SK-N-SH treated with all-trans-retinoic acid at 6 μM for 48 hours (cell line): ENCODE measurements around the gene RASAL2.

Source experiments
- ATAC-seq: fragments of 200-7000 bp; cut with Tn5 transposase; 3 replicates; pipeline ENCODE4 v1.9.1; 2020; ENCODE audit warnings: mild to moderate bottlenecking, moderate library complexity
- ARNTL ChIP-seq: fragments of 450-650 bp; formaldehyde crosslinking; IDR thresholded peaks from 2 replicates; pipeline ENCODE4 v1.5.0; 2020; ENCODE audit warnings: low read depth, mild to moderate bottlenecking, moderate library complexity, borderline replicate concordance
- BACH2 ChIP-seq: fragments of 250-450 bp; sonication (Bioruptor Pico); IDR thresholded peaks from 2 replicates; pipeline ENCODE4 v1.9.0; 2021; ENCODE audit warnings: mild to moderate bottlenecking, borderline replicate concordance
- CREB5 ChIP-seq: fragments of 250-450 bp; sonication (Bioruptor Pico); IDR thresholded peaks from 2 replicates; pipeline ENCODE4 v1.5.1; 2020; ENCODE audit warnings: low read depth, mild to moderate bottlenecking, moderate library complexity
- CSDC2 ChIP-seq: fragments of 250-450 bp; sonication (Bioruptor Pico); IDR thresholded peaks from 2 replicates; pipeline ENCODE4 v1.5.0; 2020; ENCODE audit warnings: mild to moderate bottlenecking, moderate library complexity
- CSRNP3 ChIP-seq: fragments of 250-450 bp; sonication (Bioruptor Pico); IDR thresholded peaks from 2 replicates; pipeline ENCODE4 v1.5.1; 2021; ENCODE audit warnings: mild to moderate bottlenecking, moderate library complexity
- ESRRG ChIP-seq: fragments of 250-450 bp; sonication (Bioruptor Pico); IDR thresholded peaks from 2 replicates; pipeline ENCODE4 v1.6.1; 2021; ENCODE audit warnings: mild to moderate bottlenecking
- OSR1 ChIP-seq: fragments of 250-450 bp; sonication (Bioruptor Pico); IDR thresholded peaks from 2 replicates; pipeline ENCODE4 v1.8.0; 2022; ENCODE audit warnings: moderate library complexity, mild to moderate bottlenecking, inconsistent platforms
- POU6F1 ChIP-seq: fragments of 250-450 bp; sonication (Bioruptor Pico); IDR thresholded peaks from 2 replicates; pipeline ENCODE4 v1.8.0; 2021; ENCODE audit warnings: low read depth, mild to moderate bottlenecking, moderate library complexity, borderline replicate concordance
- PPARA ChIP-seq: fragments of 250-450 bp; sonication (Bioruptor Pico); IDR thresholded peaks from 2 replicates; pipeline ENCODE4 v1.5.0; 2020; ENCODE audit warnings: mild to moderate bottlenecking, borderline replicate concordance
- SNAI2 ChIP-seq: fragments of 250-450 bp; sonication (Bioruptor Pico); IDR thresholded peaks from 2 replicates; pipeline ENCODE4 v1.5.0; 2020; ENCODE audit warnings: mild to moderate bottlenecking, moderate library complexity
- TOX ChIP-seq: fragments of 250-450 bp; sonication (Bioruptor Pico); IDR thresholded peaks from 2 replicates; pipeline ENCODE4 v1.8.0; 2021; ENCODE audit warnings: mild to moderate bottlenecking, moderate library complexity, borderline replicate concordance
- TSHZ2 ChIP-seq: fragments of 250-450 bp; sonication (Bioruptor Pico); IDR thresholded peaks from 2 replicates; pipeline ENCODE4 v1.5.0; 2020; ENCODE audit warnings: mild to moderate bottlenecking, moderate library complexity
- ZC3H10 ChIP-seq: fragments of 250-450 bp; sonication (Bioruptor Pico); IDR thresholded peaks from 2 replicates; pipeline ENCODE4 v1.5.1; 2021; ENCODE audit warnings: mild to moderate bottlenecking, moderate library complexity
- ZFP3 ChIP-seq: fragments of 250-450 bp; sonication (Bioruptor Pico); IDR thresholded peaks from 2 replicates; pipeline ENCODE4 v1.5.0; 2020; ENCODE audit warnings: mild to moderate bottlenecking, moderate library complexity
- ZNF565 ChIP-seq: fragments of 450-650 bp; formaldehyde crosslinking; conservative IDR thresholded peaks from 2 replicates; pipeline ENCODE4 v1.5.0; 2020; ENCODE audit warnings: low read depth, mild to moderate bottlenecking, moderate library complexity
- ZNF8 ChIP-seq: fragments of 450-650 bp; formaldehyde crosslinking; IDR thresholded peaks from 2 replicates; pipeline ENCODE4 v1.5.0; 2020; ENCODE audit warnings: mild to moderate bottlenecking, moderate library complexity

RASAL2 gene

GRCh38 chr1:178472531-178472930 is 378.6 kb downstream of the RASAL2 start:
- no peak for ATAC-seq
- TF ChIP-seq BACH2 (CRISPR knock-in tag) = no peak

GRCh38 chr1:178477373-178477772 is 383.5 kb downstream of the RASAL2 start:
- no peak for TF ChIP-seq CREB5
- TF ChIP-seq ZC3H10 (CRISPR knock-in tag) = no peak
- no peak for TF ChIP-seq ESRRG (CRISPR knock-in tag)
- TF ChIP-seq POU6F1 (CRISPR knock-in tag) = no peak
- TF ChIP-seq, all 23 proteins: peak for 0
- ATAC-seq = no peak

- TF ChIP-seq ZNF8 (no peak), POU6F1 (CRISPR knock-in tag) (no peak), BACH2 (CRISPR knock-in tag) (no peak), ZNF565 (CRISPR knock-in tag) (no peak), ZFP3 (CRISPR knock-in tag) (no peak), TOX (CRISPR knock-in tag) (no peak), ESRRG (CRISPR knock-in tag) (no peak), CSRNP3 (CRISPR knock-in tag) (no peak), SNAI2 (no peak), OSR1 (CRISPR knock-in tag) (no peak), CREB5 (no peak), TSHZ2 (CRISPR knock-in tag) (no peak)
- ATAC-seq = no peak
Observed at GRCh38 chr1:178477841-178478240, 383.9 kb downstream of the RASAL2 start.

- TF ChIP-seq SNAI2 (no peak), ZFP3 (CRISPR knock-in tag) (no peak), CSDC2 (CRISPR knock-in tag) (no peak), ARNTL (CRISPR knock-in tag) (no peak), TOX (CRISPR knock-in tag) (no peak), CREB5 (no peak), PPARA (CRISPR knock-in tag) (no peak)
- no peak for ATAC-seq
Observed at GRCh38 chr1:178483251-178483957, 389.5 kb downstream of the RASAL2 start.
